GM18907 (cell line): ENCODE results near the gene SDHD.

Source experiments
- ATAC-seq: cut with Tn5 transposase; IDR thresholded peaks from one replicate; pipeline ENCODE4 v1.9.1; 2021; ENCODE audit warnings: mild to moderate bottlenecking, moderate library complexity; ENCODE audit not compliant: unreplicated experiment

SDHD gene

GRCh38 chr11:112100462-112100861 lies 13.8 kb downstream of the SDHD start:
- no peak for ATAC-seq

- ATAC-seq = no peak
These were observed 16.8 kb downstream of the SDHD start for GRCh38 chr11:112103446-112103845.

GRCh38 chr11:112106070-112106469 lies 19.4 kb downstream of the SDHD start:
- no peak for ATAC-seq

GRCh38 chr11:112113539-112114457 lies 27.1 kb downstream of the SDHD start:
- ATAC-seq = no peak

- no peak for ATAC-seq
These were observed 27.8 kb downstream of the SDHD start for GRCh38 chr11:112114460-112114859.

- no peak for ATAC-seq
These were observed 28.7 kb downstream of the SDHD start for GRCh38 chr11:112115386-112115785.

GRCh38 chr11:112118176-112118575 lies 31.5 kb downstream of the SDHD start:
- ATAC-seq = no peak

- ATAC-seq = no peak
These were observed 35.4 kb downstream of the SDHD start for GRCh38 chr11:112121981-112122615.

- ATAC-seq = no peak
These were observed 36.5 kb downstream of the SDHD start for GRCh38 chr11:112123129-112123528.

GRCh38 chr11:112127056-112127455 lies 40.4 kb downstream of the SDHD start:
- no peak for ATAC-seq

GRCh38 chr11:112128483-112129121 lies 41.9 kb downstream of the SDHD start:
- no peak for ATAC-seq

- no peak for ATAC-seq
These were observed 43.0 kb downstream of the SDHD start for GRCh38 chr11:112129656-112130055.

- ATAC-seq = no peak
These were observed 46.1 kb downstream of the SDHD start for GRCh38 chr11:112132737-112133136.

- ATAC-seq = no peak
These were observed 47.8 kb downstream of the SDHD start for GRCh38 chr11:112134473-112134872.

- ATAC-seq = no peak
These were observed 56.9 kb downstream of the SDHD start for GRCh38 chr11:112143597-112143996.
